GM12872 (cell line): ENCODE data around the gene CAMTA1.

Source experiments
- CTCF ChIP-seq: IDR thresholded peaks from 3 replicates; pipeline ENCODE4 v1.5.1; 2011; ENCODE audit warnings: low read depth, mild to moderate bottlenecking, low read length, moderate library complexity; ENCODE audit not compliant: insufficient read depth

Gene CAMTA1

GRCh38 chr1:7616953-7617352, 831.7 kb downstream of the CAMTA1 start:
- TF ChIP-seq CTCF, result no peak

- no peak for TF ChIP-seq CTCF
Measured at GRCh38 chr1:7617826-7618225, 832.6 kb downstream of the CAMTA1 start.

- TF ChIP-seq CTCF, result no peak
Measured at GRCh38 chr1:7620196-7620595, 834.9 kb downstream of the CAMTA1 start.

- no peak for TF ChIP-seq CTCF
Measured at GRCh38 chr1:7621334-7622219, 836.3 kb downstream of the CAMTA1 start.

- TF ChIP-seq CTCF, result no peak
Measured at GRCh38 chr1:7623842-7624241, 838.6 kb downstream of the CAMTA1 start.

- TF ChIP-seq CTCF, result no peak
Measured at GRCh38 chr1:7624791-7625355, 839.6 kb downstream of the CAMTA1 start.

- TF ChIP-seq CTCF, result no peak
Measured at GRCh38 chr1:7625401-7625800, 840.1 kb downstream of the CAMTA1 start.
